Activated T-helper 1 cell treated with Interleukin-2 at 50 U/mL for 16 hours (primary cell): ENCODE measurements around the gene TBC1D28.
"Not testable (repeated sequence)": the region's sequence is repeated elsewhere in the genome, so short reads cannot be mapped to it uniquely, and the experiment has no call there.

Source experiments
- DNase-seq: peaks from one replicate; pipeline ENCODE4 v3.0.0-alpha.2; 2020; ENCODE audit warnings: low read depth

The TBC1D28 gene

GRCh38 chr17:18644291-18644690, at the start of gene TBC1D28:
TSS of gene TBC1D28 (minus strand) at chr17:18644391. CDS start at chr17:18641352, 3,039 bp downstream.
- DNase-seq = not testable (repeated sequence)

GRCh38 chr17:18682668-18683067, 38.5 kb upstream of the TBC1D28 start:
- not testable (repeated sequence) for DNase-seq

GRCh38 chr17:18681767-18682571, 37.8 kb upstream of the TBC1D28 start, which contains the start of gene FOXO3B:
TSS of gene FOXO3B (minus strand) at chr17:18682314. CDS start at chr17:18681651, 663 bp downstream.
- DNase-seq = peak; percentile 68

GRCh38 chr17:18677381-18677780, 33.2 kb upstream of the TBC1D28 start:
- DNase-seq = not testable (repeated sequence)

- DNase-seq = not testable (repeated sequence)
Measured at GRCh38 chr17:18676928-18677327, 32.7 kb upstream of the TBC1D28 start.

GRCh38 chr17:18672395-18673227, 28.4 kb upstream of the TBC1D28 start:
- not testable (repeated sequence) for DNase-seq

- DNase-seq = not testable (repeated sequence)
Measured at GRCh38 chr17:18668625-18669024, 24.4 kb upstream of the TBC1D28 start.

- DNase-seq = not testable (repeated sequence)
Measured at GRCh38 chr17:18667535-18667934, 23.3 kb upstream of the TBC1D28 start.

- not testable (repeated sequence) for DNase-seq
Measured at GRCh38 chr17:18666326-18666725, 22.1 kb upstream of the TBC1D28 start.

GRCh38 chr17:18661924-18662624, 17.9 kb upstream of the TBC1D28 start:
- DNase-seq = not testable (repeated sequence)

- DNase-seq = not testable (repeated sequence)
Measured at GRCh38 chr17:18650094-18650493, 5.9 kb upstream of the TBC1D28 start.

- not testable (repeated sequence) for DNase-seq
Measured at GRCh38 chr17:18643124-18643523, 1.1 kb downstream of the TBC1D28 start.

GRCh38 chr17:18638357-18638756, 5.8 kb downstream of the TBC1D28 start:
- DNase-seq = not testable (repeated sequence)

GRCh38 chr17:18636237-18636636, 8.0 kb downstream of the TBC1D28 start:
- not testable (repeated sequence) for DNase-seq

GRCh38 chr17:18635773-18636172, 8.4 kb downstream of the TBC1D28 start:
- DNase-seq = not testable (repeated sequence)

GRCh38 chr17:18634550-18635263, 9.5 kb downstream of the TBC1D28 start:
- not testable (repeated sequence) for DNase-seq

GRCh38 chr17:18626152-18626870, 17.9 kb downstream of the TBC1D28 start:
- DNase-seq = no peak

GRCh38 chr17:18625509-18626104, 18.6 kb downstream of the TBC1D28 start:
- DNase-seq = peak; percentile 86

GRCh38 chr17:18624862-18625501, 19.2 kb downstream of the TBC1D28 start:
- not testable (repeated sequence) for DNase-seq

GRCh38 chr17:18617613-18618012, 26.6 kb downstream of the TBC1D28 start:
- DNase-seq = not testable (repeated sequence)
